Stomach (tissue), 4 donors: ENCODE data around the gene LIM2.

ENCODE experiments used
- CTCF ChIP-seq, 7 experiments: fragments of 450-650 bp in 4 of 7; fragments of 200-600 bp in 3 of 7; sonication (generic) in 3 of 7; IDR thresholded peaks; one replicate each; pipeline ENCODE4 v1.5.1; 2016 to 2019; ENCODE audit warnings: antibody characterized with exemption in 7 of 7, control low read depth in 2 of 7, mild to moderate bottlenecking in 1 of 7
- EP300 ChIP-seq: sonication (generic); formaldehyde crosslinking; IDR thresholded peaks from one replicate; pipeline ENCODE4 v1.6.1; 2017; ENCODE audit warnings: antibody characterized with exemption
- POLR2A ChIP-seq, 4 donors: fragments of 450-650 bp; IDR thresholded peaks; one replicate each; pipeline ENCODE4 v1.6.1; 2016; ENCODE audit warnings: antibody characterized with exemption in 4 of 4, control low read depth in 2 of 4, mild to moderate bottlenecking in 1 of 4, moderate library complexity in 1 of 4
- POLR2AphosphoS5 ChIP-seq, 3 donors: sonication (generic); formaldehyde crosslinking; IDR thresholded peaks; one replicate each; pipeline ENCODE4 v1.6.1; 2016; ENCODE audit warnings: antibody characterized with exemption in 3 of 3

- TF ChIP-seq POLR2A (IDR thresholded peaks at IDR 0.05) (no peak), CTCF (IDR thresholded peaks at IDR 0.05) (no peak), POLR2AphosphoS5 (IDR thresholded peaks at IDR 0.05) (no peak), EP300 (no peak)
Observed at GRCh38 chr19:51431124-51431523, 43.4 kb upstream of the LIM2 start.
